Heart left ventricle (tissue), 16 donors: ENCODE data around the gene HPN. TPM values are rescaled to one million over a fixed set of nuclear protein-coding genes. Genes with fewer than 3 reads are reported as not detected.

Experiments used
- ATAC-seq, 4 donors: fragments of 200-7000 bp; cut with Tn5 transposase; one replicate each; pipeline ENCODE4 v1.9.1; 2020 to 2022; ENCODE audit warnings: moderate library complexity in 4 of 4, mild to moderate bottlenecking in 3 of 4, moderate number of reproducible peaks in 1 of 4
- DNase-seq, 5 donors: peaks; one replicate each; pipeline ENCODE4 v3.0.0-alpha.2; 2020
- H3K27ac ChIP-seq, 12 donors: fragments of 200-600 bp; sonication (generic) in 4 of 12; one replicate each; pipeline versions ENCODE4 v1.5.0 to v1.8.0; 2016 to 2022; ENCODE audit warnings: mild to moderate bottlenecking in 2 of 12
- H3K27me3 ChIP-seq, 9 donors: fragments of 200-600 bp; sonication (generic) in 2 of 9; one replicate each; pipeline versions ENCODE4 v1.5.1 to v1.8.0; 2016 to 2022; ENCODE audit warnings: mild to moderate bottlenecking in 3 of 9
- H3K36me3 ChIP-seq, 9 donors: fragments of 200-600 bp; sonication (generic) in 2 of 9; one replicate each; pipeline versions ENCODE4 v1.5.0 to v1.8.0; 2018 to 2022; ENCODE audit warnings: mild to moderate bottlenecking in 2 of 9
- H3K4me1 ChIP-seq, 12 donors: fragments of 200-600 bp; sonication (generic) in 4 of 12; one replicate each; pipeline versions ENCODE4 v1.5.0 to v1.8.0; 2016 to 2022; ENCODE audit warnings: mild to moderate bottlenecking in 3 of 12
- H3K4me3 ChIP-seq, 12 donors: fragments of 200-600 bp; sonication (generic) in 4 of 12; one replicate each; pipeline versions ENCODE4 v1.5.0 to v1.8.0; 2017 to 2022; ENCODE audit warnings: mild to moderate bottlenecking in 9 of 12, moderate library complexity in 4 of 12
- H3K9me3 ChIP-seq, 12 donors: fragments of 200-600 bp; sonication (generic) in 4 of 12; one replicate each; pipeline versions ENCODE4 v1.5.0 to v1.8.0; 2016 to 2022; ENCODE audit warnings: mild to moderate bottlenecking in 1 of 12
- CTCF ChIP-seq, 12 donors: fragments of 200-600 bp; sonication (generic) in 4 of 12; IDR thresholded peaks; one replicate each; pipeline versions ENCODE4 v1.5.0 to v1.8.0; 2018 to 2022; ENCODE audit warnings: antibody characterized with exemption in 12 of 12, mild to moderate bottlenecking in 5 of 12
- POLR2A ChIP-seq, 2 donors: fragments of 450-650 bp; IDR thresholded peaks; one replicate each; pipeline ENCODE4 v1.6.1; 2017; ENCODE audit warnings: antibody characterized with exemption in 2 of 2, mild to moderate bottlenecking in 2 of 2, moderate library complexity in 2 of 2
- WGBS, 4 donors: extraction: QIAGEN DNeasy Blood & Tissue Kit in 2 of 4; methylation state at CpG; one replicate each; pipeline versions ENCODE4 v1.1.5 to v1.1.7; 2013 to 2018; 5-methylcytosine and 5-hydroxymethylcytosine counted together
- intact Hi-C, 10 donors: fragments of 100-400 bp; cut with DNase I; formaldehyde crosslinking; loops; one replicate each; pipeline versions ENCODE4 v1.11.1 to v1.14.2; 2022
- polyA plus RNA-seq, 2 donors: library from polyadenylated mRNA; stranded (reverse); fragments of 200-250 nt; gene quantifications; one replicate each; pipeline ENCODE4 v1.2.3, GENCODE V29; 2013
- total RNA-seq, 9 donors: library from RNA; depleted of rRNA in 2 of 9; stranded (reverse); fragments of >200 nt in 2 of 9; fragmentation: NEBNext Ultra II Directional in 3 of 9; extraction: Animal tissue kit (Norgen Biotek cat#: 25700) in 3 of 9; gene quantifications; one replicate each; pipeline versions ENCODE4 v1.1.0 to v1.2.4, GENCODE V29; 2016 to 2023
- donor health status: ischemic (EF 13 %, LVEDD 7.1; RV severe dilation, severe dysfunction).
- donor health status: healthy with polysubstance abuse.
- donor health status: DM: no; HTN: yes; CAD: no.
- donor health status: DM: no; HTN: no; CAD: no.
- donor health status: ischemic (EF 25% LVEDD 6.9; RV normal size, moderate dysfunction).
- donor health status: ischemic (EF 25% LVEDD 5.7; RV mildly dilated, moderate dysfunction).
- donor health status: healthy.
- donor health status: DM: yes; HTN: yes; CAD: no.
- donor health status: ischemic (EF 35%, LVEDD 5.7; RV mildly dilated, moderate dysfunction).
- donor health status: nonischemic (EF 11% LVEDD 7.7; RV severe dilation, severe dysfunction).
- donor health status: DM: yes; HTN: yes; CAD: no.
- donor health status: PGD.
- donor health status: ischemic (EF 29% LVEDD 5.4; RV normal size, mild dysfunction).
- donor health status: nonischemic (EF 23%, LVEDD 6.1; RV moderate dilation, normal function).

Gene HPN
- total and polyA plus RNA-seq, 11 donors, result 0.80 to 13.4 (median 3.2) TPM

GRCh38 chr19:35040826-35041547, 534 bp upstream of the HPN start:
- H3K4me3 ChIP-seq, result peak overlapping the region in 10 of 12 donors; percentile 2 to 50 (median 28)
- intact Hi-C loops, result loop anchor here in 2 of 10 donors (10.0 kb wide), 2 partner anchors 94 to 224 kb away; partner anchors contain the start of genes FXYD1 (in 1 of the 2), LGI4 (in 1 of the 2) and USF2 (in 1 of the 2)
- peak overlapping the region; percentile 39 to 92 (median 78) for H3K27ac ChIP-seq
- H3K27me3 ChIP-seq, result no peaks in the 10 kb centered on the region
- TF ChIP-seq CTCF (IDR thresholded peaks at IDR 0.05), result no peak
- peak in 1 of 2 donors; percentile 31 for TF ChIP-seq POLR2A (IDR thresholded peaks at IDR 0.05)
- H3K9me3 ChIP-seq, result no peaks in the 10 kb centered on the region
- ATAC-seq, result peak; percentile 81 to 92 (median 86)
- peak; percentile 91 to 98 (median 93) for DNase-seq
- peaks cover 0 to 5% (median 0%) of the 10 kb centered on the region in 9 donors for H3K36me3 ChIP-seq
- H3K4me1 ChIP-seq, result peaks cover 0 to 57% (median 44%) of the 10 kb centered on the region in 12 donors
- WGBS, 4 donors, result 8 to 16% (median 9%) methylated on average over 23 to 36 of the region's 36 CpGs

- intact Hi-C loops, result loop anchor here in 2 of 10 donors (10.0 kb wide), 2 partner anchors 93 to 223 kb away; partner anchors contain the start of genes FXYD1 (in 1 of the 2), LGI4 (in 1 of the 2) and USF2 (in 1 of the 2)
- H3K36me3 ChIP-seq, result no peaks in the 10 kb centered on the region
- no peak for DNase-seq
- no peak overlapping the region for H3K4me3 ChIP-seq
- peak overlapping the region in 7 of 12 donors; percentile 71 to 92 (median 84) for H3K27ac ChIP-seq
- WGBS, 4 donors, result 77 to 84% (median 78%) methylated on average over 14 of the region's 14 CpGs
- TF ChIP-seq CTCF (IDR thresholded peaks at IDR 0.05), result no peak
- no peak for ATAC-seq
- peaks cover 0 to 57% (median 43%) of the 10 kb centered on the region in 12 donors for H3K4me1 ChIP-seq
- no peaks in the 10 kb centered on the region for H3K27me3 ChIP-seq
- H3K9me3 ChIP-seq, result no peaks in the 10 kb centered on the region
These were observed 672 bp downstream of the HPN start for GRCh38 chr19:35042056-35042730.

GRCh38 chr19:35042954-35043604, 1.6 kb downstream of the HPN start:
- H3K4me3 ChIP-seq, result no peak overlapping the region
- no peak overlapping the region for H3K27ac ChIP-seq
- H3K27me3 ChIP-seq, result no peaks in the 10 kb centered on the region
- no peaks in the 10 kb centered on the region for H3K36me3 ChIP-seq
- peaks cover 0 to 49% (median 34%) of the 10 kb centered on the region in 12 donors for H3K4me1 ChIP-seq
- ATAC-seq (no peak), DNase-seq (peak in 1 of 5 donors; percentile 18)
- no peaks in the 10 kb centered on the region for H3K9me3 ChIP-seq
- WGBS, 4 donors, result 81 to 89% (median 84%) methylated on average over 12 to 14 of the region's 14 CpGs
- intact Hi-C loops, result loop anchor here in 2 of 10 donors (10.0 kb wide), 2 partner anchors 92 to 222 kb away; partner anchors contain the start of genes FXYD1 (in 1 of the 2), LGI4 (in 1 of the 2) and USF2 (in 1 of the 2)
- TF ChIP-seq CTCF (IDR thresholded peaks at IDR 0.05), result no peak
- TF ChIP-seq POLR2A (IDR thresholded peaks at IDR 0.05), result no peak
